Activated T-cell treated with anti-CD3 and anti-CD28 coated beads for 24 hours (primary cell): ENCODE results near the gene IL3.

Experiments used
- DNase-seq: peaks from one replicate; pipeline ENCODE4 v3.0.0-alpha.2; 2020; ENCODE audit warnings: low read depth

IL3 gene

GRCh38 chr5:132026516-132027008 lies 33.9 kb upstream of the IL3 start:
- DNase-seq = no peak

GRCh38 chr5:132027027-132027426 lies 33.4 kb upstream of the IL3 start:
- no peak for DNase-seq

GRCh38 chr5:132029609-132030330 lies 30.7 kb upstream of the IL3 start:
- no peak for DNase-seq

GRCh38 chr5:132030610-132031009 lies 29.8 kb upstream of the IL3 start:
- no peak for DNase-seq

GRCh38 chr5:132032196-132032595 lies 28.3 kb upstream of the IL3 start:
- no peak for DNase-seq

GRCh38 chr5:132033122-132033521 lies 27.3 kb upstream of the IL3 start:
- no peak for DNase-seq

GRCh38 chr5:132037353-132037752 lies 23.1 kb upstream of the IL3 start:
- no peak for DNase-seq

GRCh38 chr5:132044207-132044606 lies 16.2 kb upstream of the IL3 start:
- no peak for DNase-seq

- no peak for DNase-seq
These were observed 13.6 kb upstream of the IL3 start for GRCh38 chr5:132046880-132047299.

GRCh38 chr5:132049093-132049492 lies 11.4 kb upstream of the IL3 start:
- no peak for DNase-seq

GRCh38 chr5:132049559-132049958 lies 10.9 kb upstream of the IL3 start:
- DNase-seq = no peak

GRCh38 chr5:132050136-132050535 lies 10.3 kb upstream of the IL3 start:
- DNase-seq = no peak

- DNase-seq = no peak
These were observed 9.5 kb upstream of the IL3 start for GRCh38 chr5:132050661-132051552.

GRCh38 chr5:132052520-132052919 lies 7.9 kb upstream of the IL3 start:
- DNase-seq = no peak

- no peak for DNase-seq
These were observed 7.0 kb upstream of the IL3 start for GRCh38 chr5:132053483-132053882.

- DNase-seq = no peak
These were observed 6.3 kb upstream of the IL3 start for GRCh38 chr5:132054031-132054696.

- no peak for DNase-seq
These were observed 5.6 kb upstream of the IL3 start for GRCh38 chr5:132054697-132055440.

- no peak for DNase-seq
These were observed 5.0 kb upstream of the IL3 start for GRCh38 chr5:132055441-132055807.

- DNase-seq = no peak
These were observed 4.4 kb upstream of the IL3 start for GRCh38 chr5:132055808-132056609.

GRCh38 chr5:132056610-132057497 lies 3.6 kb upstream of the IL3 start:
- DNase-seq = no peak
